Progenitor cell of endocrine pancreas (in vitro differentiated cells): ENCODE measurements around the gene LINC00237. TPM values are rescaled to one million over a fixed set of nuclear protein-coding genes. Genes with fewer than 3 reads are reported as not detected.

Experiments used
- DNase-seq: peaks from one replicate; pipeline ENCODE4 v3.0.0; 2021; ENCODE audit warnings: low spot score; ENCODE audit not compliant: unreplicated experiment
- H3K27ac Mint-ChIP-seq: 2 replicates; pipeline ENCODE4 v1.8.0; 2021; ENCODE audit warnings: mild to moderate bottlenecking, moderate library complexity, mixed read lengths
- H3K27me3 Mint-ChIP-seq: 2 replicates; pipeline ENCODE4 v1.8.0; 2021; ENCODE audit warnings: mixed read lengths
- H3K36me3 Mint-ChIP-seq: 2 replicates; pipeline ENCODE4 v1.8.0; 2022; ENCODE audit warnings: mixed read lengths; ENCODE audit not compliant: insufficient read depth
- H3K4me1 Mint-ChIP-seq: 2 replicates; pipeline ENCODE4 v1.8.0; 2021; ENCODE audit warnings: low read depth, mixed read lengths
- H3K4me3 Mint-ChIP-seq: 2 replicates; pipeline ENCODE4 v1.8.0; 2021; ENCODE audit warnings: low read depth, mild to moderate bottlenecking, moderate library complexity, mixed read lengths
- H3K9me3 Mint-ChIP-seq: 2 replicates; pipeline ENCODE4 v1.8.0; 2021; ENCODE audit warnings: low read depth, mixed read lengths
- CTCF ChIP-seq: fragments of 200-600 bp; sonication (generic); IDR thresholded peaks from one replicate; pipeline ENCODE4 v1.5.0; 2021; ENCODE audit warnings: antibody characterized with exemption, mild to moderate bottlenecking; ENCODE audit not compliant: unreplicated experiment
- total RNA-seq: library from RNA; stranded (reverse); gene quantifications from 2 replicates; pipeline ENCODE4 v1.2.1, GENCODE V29; 2021

LINC00237 gene
- total RNA-seq, 1 donor from 2014 or later, result not detected

- Mint-ChIP-seq H3K36me3 (no peaks in the 10 kb centered on the region), H3K27me3 (no peaks in the 10 kb centered on the region), H3K4me1 (peaks cover 5% of the 10 kb centered on the region), H3K27ac (peak overlapping the region; percentile 54), H3K9me3 (peaks cover 4% of the 10 kb centered on the region), H3K4me3 (peak overlapping the region; percentile 82)
- peak; percentile 19 for DNase-seq
- TF ChIP-seq CTCF, result no peak
These were observed 19.1 kb upstream of the LINC00237 start for GRCh38 chr20:21125072-21125848.

GRCh38 chr20:21124190-21124589 lies 18.0 kb upstream of the LINC00237 start:
- no peaks in the 10 kb centered on the region for H3K27me3 Mint-ChIP-seq
- peak overlapping the region; percentile 71 for H3K27ac Mint-ChIP-seq
- TF ChIP-seq CTCF, result no peak
- no peak for DNase-seq
- H3K4me3 Mint-ChIP-seq, result no peak overlapping the region
- no peaks in the 10 kb centered on the region for H3K36me3 Mint-ChIP-seq
- peaks cover 5% of the 10 kb centered on the region for H3K4me1 Mint-ChIP-seq
- H3K9me3 Mint-ChIP-seq, result peaks cover 4% of the 10 kb centered on the region

- Mint-ChIP-seq H3K4me3 (no peak overlapping the region), H3K27ac (no peak overlapping the region), H3K9me3 (peaks cover 4% of the 10 kb centered on the region), H3K36me3 (no peaks in the 10 kb centered on the region), H3K4me1 (no peaks in the 10 kb centered on the region), H3K27me3 (peaks cover 30% of the 10 kb centered on the region)
- no peak for DNase-seq
- no peak for TF ChIP-seq CTCF
These were observed 12.6 kb upstream of the LINC00237 start for GRCh38 chr20:21118782-21119181.

GRCh38 chr20:21118138-21118537 lies 12.0 kb upstream of the LINC00237 start:
- Mint-ChIP-seq H3K27me3 (peaks cover 33% of the 10 kb centered on the region), H3K27ac (no peak overlapping the region), H3K4me1 (no peaks in the 10 kb centered on the region), H3K36me3 (no peaks in the 10 kb centered on the region), H3K4me3 (no peak overlapping the region), H3K9me3 (peaks cover 4% of the 10 kb centered on the region)
- no peak for DNase-seq
- no peak for TF ChIP-seq CTCF

- no peak for DNase-seq
- peaks cover 33% of the 10 kb centered on the region for H3K27me3 Mint-ChIP-seq
- no peaks in the 10 kb centered on the region for H3K36me3 Mint-ChIP-seq
- H3K9me3 Mint-ChIP-seq, result peaks cover 4% of the 10 kb centered on the region
- H3K27ac Mint-ChIP-seq, result no peak overlapping the region
- H3K4me1 Mint-ChIP-seq, result no peaks in the 10 kb centered on the region
- no peak for TF ChIP-seq CTCF
- H3K4me3 Mint-ChIP-seq, result no peak overlapping the region
These were observed 11.4 kb upstream of the LINC00237 start for GRCh38 chr20:21117521-21117920.
